Epithelial cell of proximal tubule (primary cell): ENCODE data around the gene MELK. TPM values are rescaled to one million over a fixed set of nuclear protein-coding genes. Genes with fewer than 3 reads are reported as not detected.

Experiments
- DNase-seq: peaks from one replicate; pipeline ENCODE4 v3.0.0-alpha.2; 2011; ENCODE audit warnings: low read depth
- H3K4me3 ChIP-seq: 2 replicates; pipeline ENCODE4 v1.5.1; 2011; ENCODE audit warnings: low read depth, mild to moderate bottlenecking, low read length
- CTCF ChIP-seq: conservative IDR thresholded peaks from 2 replicates; pipeline ENCODE4 v1.5.1; 2012; ENCODE audit warnings: low read depth, mild to moderate bottlenecking, low read length
- total RNA-seq: library from RNA; depleted of rRNA; stranded (reverse); fragments of >200 nt; gene quantifications from 2 replicates; pipeline ENCODE4 v1.2.3, GENCODE V29; 2015

Gene MELK
- total RNA-seq, 1 donor from 2014 or later, result 64.5 TPM

- no peak for DNase-seq
- no peak for TF ChIP-seq CTCF
- H3K4me3 ChIP-seq, result no peak overlapping the region
Measured at GRCh38 chr9:36720043-36720442, 147.3 kb downstream of the MELK start.

- H3K4me3 ChIP-seq, result no peak overlapping the region
- TF ChIP-seq CTCF, result no peak
- DNase-seq, result no peak
Measured at GRCh38 chr9:36721846-36722588, 149.3 kb downstream of the MELK start.

- TF ChIP-seq CTCF, result no peak
- no peak overlapping the region for H3K4me3 ChIP-seq
- DNase-seq, result no peak
Measured at GRCh38 chr9:36725777-36726356, 153.2 kb downstream of the MELK start.

Other genes starting within 250 kb of the MELK start
- gene RNF38, start 172.6 kb upstream of the MELK start, total RNA-seq, result 13.0 and 15.8 TPM in 2 replicates